ENCODE data around the gene KIAA0513. TPM values are rescaled to one million over a fixed set of nuclear protein-coding genes. Genes with fewer than 3 reads are reported as not detected.

KIAA0513 gene
- total and polyA plus RNA-seq, 10 donors: 1.7 to 30.0 (median 21.9) TPM

DNA sequence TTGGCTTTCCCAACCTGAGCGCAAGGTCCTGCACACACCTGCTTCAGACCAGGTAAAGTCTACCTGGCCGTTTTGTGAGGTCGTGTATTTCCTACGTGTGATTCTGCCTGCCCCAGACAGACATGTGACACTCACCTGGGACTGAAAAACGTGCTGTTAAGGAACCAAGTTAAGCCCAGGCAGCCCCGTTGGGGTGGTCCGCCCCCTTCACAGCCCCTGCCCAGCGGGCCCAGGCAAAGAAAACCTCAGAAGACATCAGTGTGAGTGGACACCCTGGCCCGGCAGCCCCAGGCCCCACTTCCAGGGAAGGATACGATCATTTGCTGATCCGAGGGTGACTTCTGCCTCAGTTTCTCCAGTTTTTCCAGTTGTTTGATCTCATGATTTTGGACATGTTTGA is 79.9 kb downstream of the KIAA0513 start:
- whole genome bisulfite sequencing, 5 donors: 78 to 96% (median 85%) methylated on average over 10 to 11 of the region's 11 CpGs
- no peaks in the 10 kb centered on the region for H3K9me3 ChIP-seq
- no peak for TF ChIP-seq CTCF (IDR thresholded peaks at IDR 0.05 in 8 of 11, conservative IDR thresholded peaks at IDR 0.05 in 3 of 11)
- intact Hi-C loops (cut with DNase I; ENCODE audit: low total_unique reads): no loop called here
- peak; percentile 59 for DNase-seq
- peaks cover 9 to 33% (median 26%) of the 10 kb centered on the region in 6 donors for H3K4me1 ChIP-seq
- no peak overlapping the region for H3K4me3 ChIP-seq
- H3K36me3 ChIP-seq: no peaks in the 10 kb centered on the region
- H3K27me3 ChIP-seq (replicated peaks in 1 of 7): no peaks in the 10 kb centered on the region
- H3K27ac ChIP-seq: no peak overlapping the region

GRCh38 chr16:85110105-85110504 is 82.5 kb downstream of the KIAA0513 start:
- H3K27me3 ChIP-seq (replicated peaks in 1 of 7): no peaks in the 10 kb centered on the region
- H3K36me3 ChIP-seq: no peaks in the 10 kb centered on the region
- H3K9me3 ChIP-seq: no peaks in the 10 kb centered on the region
- 94 to 98% (median 96%) methylated on average over 10 to 19 of the region's 19 CpGs for WGBS, 5 donors
- no peak overlapping the region for H3K4me3 ChIP-seq
- intact Hi-C loops (cut with DNase I; ENCODE audit: low total_unique reads): no loop called here
- no peak for TF ChIP-seq CTCF (IDR thresholded peaks at IDR 0.05 in 8 of 11, conservative IDR thresholded peaks at IDR 0.05 in 3 of 11)
- TF ChIP-seq POLR2A (IDR thresholded peaks at IDR 0.05): no peak
- TF ChIP-seq POLR2AphosphoS5 (IDR thresholded peaks at IDR 0.05): no peak
- no peak overlapping the region for H3K27ac ChIP-seq
- DNase-seq: no peak
- H3K4me1 ChIP-seq: peaks cover 4 to 14% (median 10%) of the 10 kb centered on the region in 6 donors

DNA sequence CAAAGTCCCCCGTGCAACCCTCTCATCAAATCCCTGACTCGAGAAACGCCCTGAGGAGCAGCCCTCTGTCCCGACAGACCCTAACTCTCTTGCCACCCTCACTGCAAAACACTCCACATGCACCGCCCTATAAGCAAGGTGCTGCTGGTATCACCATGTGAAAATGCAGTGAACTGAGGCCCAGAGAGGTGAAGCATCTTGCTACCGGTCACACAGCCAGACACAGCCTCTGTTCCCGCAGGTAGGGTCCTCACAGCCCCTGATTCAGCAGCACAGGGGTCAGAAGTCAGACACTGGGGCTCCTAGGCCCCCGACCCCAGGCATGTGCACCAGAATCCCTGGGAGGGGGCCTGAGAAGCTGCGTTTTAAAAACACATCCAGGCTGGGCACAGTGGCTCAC is 83.6 kb downstream of the KIAA0513 start:
- H3K4me3 ChIP-seq: no peak overlapping the region
- no peak for DNase-seq
- peaks cover 0 to 12% (median 8%) of the 10 kb centered on the region in 6 donors for H3K4me1 ChIP-seq
- H3K9me3 ChIP-seq: no peaks in the 10 kb centered on the region
- WGBS, 5 donors: 87 to 96% (median 88%) methylated on average over 7 to 9 of the region's 9 CpGs
- intact Hi-C loops (cut with DNase I; ENCODE audit: low total_unique reads): no loop called here
- no peak overlapping the region for H3K27ac ChIP-seq
- TF ChIP-seq CTCF (IDR thresholded peaks at IDR 0.05 in 8 of 11, conservative IDR thresholded peaks at IDR 0.05 in 3 of 11) (no peak), POLR2A (IDR thresholded peaks at IDR 0.05) (no peak), POLR2AphosphoS5 (IDR thresholded peaks at IDR 0.05) (no peak)
- no peaks in the 10 kb centered on the region for H3K36me3 ChIP-seq
- no peaks in the 10 kb centered on the region for H3K27me3 ChIP-seq (replicated peaks in 1 of 7)

- WGBS, 5 donors: 74 to 91% (median 85%) methylated on average over 12 to 15 of the region's 15 CpGs
- DNase-seq: no peak
These were observed 84.8 kb downstream of the KIAA0513 start, which contains the start of gene CIBAR2 for GRCh38 chr16:85112364-85112763. CIBAR2 (minus strand) TSS chr16:85112472; CDS start chr16:85112352, 120 bp downstream.

More at GRCh38 chr16:85112364-85112763, 84.8 kb downstream of the KIAA0513 start, which contains the start of gene CIBAR2:
- Histone ChIP-seq H3K27ac (no peak within 1 kb of the TSS), H3K36me3 (no peaks in the 10 kb centered on the region), H3K9me3 (no peaks in the 10 kb centered on the region), H3K27me3 (replicated peaks in 1 of 7) (no peaks in the 10 kb centered on the region), H3K4me1 (peaks cover 0 to 12% (median 8%) of the 10 kb centered on the region in 6 donors), H3K4me3 (no peak within 1 kb of the TSS)
- TF ChIP-seq CTCF (IDR thresholded peaks at IDR 0.05 in 8 of 11, conservative IDR thresholded peaks at IDR 0.05 in 3 of 11) (no peak), POLR2A (IDR thresholded peaks at IDR 0.05) (no peak), POLR2AphosphoS5 (IDR thresholded peaks at IDR 0.05) (no peak)
- intact Hi-C loops (cut with DNase I; ENCODE audit: low total_unique reads): no loop called here

All from spleen (tissue), 11 donors.